Stimulated activated CD4-positive, alpha-beta T cell treated with anti-CD3 and anti-CD28 coated beads, Interleukin-1b, Interleukin-23, amount 100 ng/mL, for 4 hours (primary cell): ENCODE measurements around the gene PPCS.
"Not testable (repeated sequence)": the region's sequence is repeated elsewhere in the genome, so short reads cannot be mapped to it uniquely, and the experiment has no call there.

Experiments
- DNase-seq, 2 donors: peaks; one replicate each; pipeline ENCODE4 v3.0.0-alpha.2; 2020; ENCODE audit warnings: low read depth in 2 of 2

PPCS gene

DNA sequence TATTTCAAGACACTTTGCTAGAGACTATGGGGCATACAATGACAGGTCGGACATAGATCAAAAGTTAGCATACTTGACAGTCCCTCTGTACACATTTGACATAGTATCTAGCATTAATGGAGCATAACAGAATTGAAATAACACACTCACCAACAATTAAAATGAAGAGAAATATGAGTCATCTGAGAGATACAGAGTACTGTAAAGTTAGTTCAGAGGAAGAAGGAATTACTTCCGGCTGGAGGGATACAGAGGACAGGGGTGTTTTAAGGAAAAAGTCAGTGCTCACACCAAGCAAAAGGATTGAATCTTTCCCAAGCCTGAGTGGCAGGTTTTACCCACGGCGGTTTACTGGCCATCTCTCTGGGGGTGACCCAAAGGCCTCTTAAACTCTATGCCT is 3.0 kb upstream of the PPCS start:
- no peak for DNase-seq

DNA sequence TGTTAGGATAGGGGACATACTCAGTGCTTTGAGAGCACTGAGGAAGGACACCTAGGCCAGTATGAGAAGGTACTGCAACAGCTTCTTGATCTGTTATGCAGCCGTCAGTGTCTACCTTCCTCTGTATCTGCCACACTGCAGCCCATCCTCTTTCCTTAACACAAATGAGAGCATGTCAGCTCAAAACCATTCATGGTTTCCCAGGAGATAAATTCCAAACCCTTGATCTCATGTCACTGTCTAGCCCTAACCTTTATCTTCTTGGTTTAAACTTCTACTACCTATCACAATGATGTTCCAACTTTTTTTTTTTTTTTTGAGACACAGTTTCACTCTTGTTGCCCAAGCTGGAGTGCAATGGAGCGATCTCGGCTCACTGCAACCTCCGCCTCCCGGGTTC is 1.9 kb upstream of the PPCS start:
- DNase-seq, result no peak

DNA sequence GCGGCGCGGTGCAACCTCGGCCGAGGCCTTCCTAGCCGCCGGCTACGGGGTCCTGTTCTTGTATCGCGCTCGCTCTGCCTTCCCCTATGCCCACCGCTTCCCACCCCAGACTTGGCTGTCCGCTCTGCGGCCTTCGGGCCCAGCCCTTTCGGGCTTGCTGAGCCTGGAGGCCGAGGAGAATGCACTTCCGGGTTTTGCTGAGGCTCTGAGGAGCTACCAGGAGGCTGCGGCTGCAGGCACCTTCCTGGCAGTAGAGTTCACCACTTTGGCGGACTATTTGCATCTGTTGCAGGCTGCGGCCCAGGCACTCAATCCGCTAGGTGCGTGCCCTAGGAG is 379 bp downstream of the PPCS start:
- peak; percentile 33 to 41 for DNase-seq

DNA sequence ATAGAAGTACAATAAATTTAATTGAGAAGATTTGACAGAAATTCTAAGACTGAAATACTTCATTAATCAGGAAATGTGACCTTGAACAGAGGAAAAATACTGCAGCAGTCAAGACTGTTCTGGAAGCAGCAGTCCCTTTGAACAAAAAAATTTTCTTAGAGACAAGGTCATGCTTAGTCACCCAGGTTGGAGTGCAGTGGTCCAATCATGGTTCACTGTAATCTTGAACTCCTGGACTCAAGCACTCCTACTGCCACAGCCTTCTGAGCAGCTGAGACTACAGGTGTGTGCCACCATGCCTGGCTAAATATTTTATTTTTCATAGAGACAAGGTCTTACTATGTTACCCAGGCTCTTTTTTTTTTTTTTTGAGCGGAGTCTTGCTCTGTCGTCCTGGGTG is 4.9 kb downstream of the PPCS start:
- DNase-seq, result no peak

DNA sequence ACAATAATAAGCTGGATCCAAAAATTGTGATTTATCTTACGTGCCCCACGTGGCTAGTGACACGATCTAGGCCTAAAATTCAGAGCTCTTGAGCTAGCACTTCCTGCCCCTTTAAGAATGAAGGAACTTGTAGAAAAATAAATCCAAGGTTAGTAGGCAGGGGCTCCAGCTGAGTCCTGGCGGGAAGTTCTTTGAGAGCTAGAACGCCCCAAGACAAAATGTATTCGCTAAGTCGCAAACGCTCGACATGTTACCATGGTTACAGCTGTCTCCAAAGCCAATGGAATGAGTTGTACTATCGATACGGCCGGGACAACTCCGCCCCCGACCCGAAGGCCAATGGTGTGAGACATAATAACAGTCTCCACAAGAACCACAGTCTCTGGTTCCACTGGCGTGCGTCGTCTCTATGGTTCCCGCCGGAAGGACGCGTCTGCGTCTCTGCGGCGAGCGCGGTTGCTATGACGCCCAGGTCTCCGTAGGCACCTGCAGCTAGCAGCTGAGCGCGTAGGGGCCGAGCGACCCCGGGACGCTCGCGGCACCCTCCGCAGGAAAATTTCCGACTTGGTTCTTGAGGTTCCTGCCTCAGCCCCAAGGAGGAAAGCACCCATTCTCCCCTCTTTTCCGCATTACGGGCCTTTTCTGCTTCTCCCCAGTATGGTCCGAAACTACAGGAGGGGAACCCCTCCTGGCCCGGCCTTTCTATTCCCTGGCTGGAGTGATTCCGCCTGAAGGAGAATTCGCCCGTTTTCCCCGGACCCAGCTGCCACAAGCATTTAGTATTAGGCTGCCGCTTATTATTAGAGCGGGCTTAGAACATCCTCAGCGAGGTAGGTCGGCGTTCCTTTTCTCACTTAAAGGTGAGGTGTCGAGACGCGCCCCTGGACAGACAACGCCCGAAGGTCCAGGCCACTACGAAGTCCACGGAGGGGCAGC is 6.8 kb downstream of the PPCS start, which contains the start of gene CCDC30:
Gene CCDC30, plus strand, starts transcription at position 459 of the 936 bp plus-strand sequence. CDS start 17,266 bp downstream, outside the sequence.
- peak; percentile 84 to 90 for DNase-seq

DNA sequence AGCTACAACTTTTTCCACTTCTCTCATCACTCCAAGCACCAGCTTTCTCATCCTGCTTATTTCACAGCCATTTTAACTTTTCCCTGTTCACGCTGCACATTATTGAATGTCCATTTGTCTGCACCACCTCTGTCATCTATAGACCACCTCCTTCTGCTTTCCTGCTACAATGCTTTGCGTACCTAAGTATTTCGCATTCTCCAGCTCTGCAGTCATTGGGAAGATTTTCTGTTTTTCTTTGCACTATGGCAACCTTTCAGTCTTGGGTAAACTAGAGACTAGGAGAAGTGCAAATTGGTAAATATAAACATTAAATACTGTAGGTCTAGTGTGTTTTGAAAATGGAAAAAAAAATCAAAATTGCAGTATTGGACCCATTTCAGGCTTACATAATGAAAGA is 7.6 kb downstream of the PPCS start:
- DNase-seq, result no peak

DNA sequence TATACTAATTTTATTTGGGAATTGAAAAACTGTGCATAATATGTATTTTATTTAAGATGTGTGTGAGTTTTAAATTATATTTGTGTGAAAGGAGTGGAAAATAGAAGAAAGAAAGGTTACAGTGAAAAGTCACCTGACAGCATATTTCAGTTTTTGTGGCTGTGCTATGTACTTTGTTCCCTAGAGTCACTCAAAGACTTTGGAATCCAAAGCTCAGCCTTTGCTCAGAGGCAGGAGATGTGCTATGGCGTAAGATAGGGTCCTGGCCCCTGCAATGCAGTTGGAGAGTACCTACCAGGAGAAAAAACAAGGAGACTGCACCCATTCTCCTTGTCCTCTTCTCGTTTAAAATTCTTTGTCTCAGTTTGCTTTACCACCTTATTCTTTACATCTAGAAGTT is 9.7 kb downstream of the PPCS start:
- no peak for DNase-seq

DNA sequence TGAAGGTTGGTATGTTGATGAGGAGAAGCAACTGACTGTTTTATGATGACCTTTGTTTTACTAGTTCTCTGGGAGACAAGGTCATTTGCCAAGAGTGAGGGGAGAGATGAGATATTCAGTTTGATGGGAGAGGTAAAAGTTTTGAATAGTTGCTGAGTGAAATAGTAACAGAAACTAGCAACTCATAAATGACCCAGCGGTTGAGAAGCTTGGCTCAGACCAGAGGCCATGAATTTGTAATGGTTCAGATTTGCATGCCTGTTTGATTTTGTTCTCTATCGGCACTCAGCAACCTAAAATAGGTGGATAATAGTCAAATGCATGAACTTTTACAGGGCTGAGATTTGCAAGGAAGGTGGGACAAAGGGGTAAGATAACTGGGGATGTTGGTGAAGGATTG is 13.4 kb downstream of the PPCS start:
- DNase-seq, result no peak

DNA sequence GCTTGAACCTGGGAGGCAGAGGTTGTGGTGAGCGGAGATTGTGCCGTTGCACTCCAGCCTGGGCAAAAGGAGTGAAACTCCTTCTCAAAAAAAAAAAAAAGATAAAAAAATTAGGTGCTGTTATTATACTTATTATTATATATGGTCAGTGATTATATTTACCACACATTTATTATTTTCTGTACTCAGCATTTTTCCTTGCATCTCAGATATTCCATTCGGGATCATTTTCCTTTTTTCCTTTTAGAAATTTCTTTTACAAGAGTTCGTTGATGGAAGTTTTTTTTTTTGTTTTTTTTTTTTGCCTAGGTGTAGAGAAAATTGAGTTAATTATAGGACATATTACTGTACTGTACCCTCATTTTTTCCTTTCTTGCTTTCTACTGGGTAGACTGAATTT is 20.3 kb downstream of the PPCS start:
- DNase-seq, result no peak

DNA sequence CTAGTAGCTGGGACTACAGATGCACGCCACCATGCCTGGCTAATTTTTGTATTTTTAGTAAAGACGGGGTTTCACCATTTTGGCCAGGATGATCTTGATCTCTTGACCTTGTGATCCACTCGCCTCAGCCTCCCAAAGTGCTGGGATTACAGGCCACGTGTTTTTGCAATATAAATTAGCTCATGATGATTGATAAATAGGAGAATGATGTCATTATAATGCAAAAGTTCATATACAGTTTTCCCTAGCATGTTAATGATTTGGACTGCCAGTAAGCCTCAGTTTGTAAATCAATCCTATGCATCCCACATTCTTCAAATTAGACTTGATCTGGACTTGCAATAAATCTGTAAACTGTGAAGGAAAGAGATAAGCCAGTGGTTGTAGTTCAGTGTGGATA is 21.0 kb downstream of the PPCS start:
- not testable (repeated sequence) for DNase-seq

DNA sequence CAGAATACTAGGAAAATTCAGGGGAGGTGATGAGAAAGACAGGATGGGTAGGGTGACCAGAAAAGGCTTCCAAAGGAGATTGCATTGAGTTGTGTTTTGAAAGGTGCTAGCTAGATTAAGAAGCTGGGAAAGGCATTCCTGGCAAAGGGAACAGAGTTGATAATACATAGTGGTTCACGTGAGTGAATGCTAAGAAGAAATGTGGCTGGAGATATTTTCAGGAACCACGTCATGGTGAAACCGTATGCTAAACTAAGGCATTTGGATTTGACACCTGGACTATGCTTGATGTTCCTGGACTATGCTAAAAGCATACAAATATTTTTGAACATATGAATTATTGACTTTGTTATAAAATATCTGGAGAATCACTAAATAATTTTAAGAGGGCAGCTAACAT is 21.4 kb downstream of the PPCS start:
- DNase-seq, result no peak

DNA sequence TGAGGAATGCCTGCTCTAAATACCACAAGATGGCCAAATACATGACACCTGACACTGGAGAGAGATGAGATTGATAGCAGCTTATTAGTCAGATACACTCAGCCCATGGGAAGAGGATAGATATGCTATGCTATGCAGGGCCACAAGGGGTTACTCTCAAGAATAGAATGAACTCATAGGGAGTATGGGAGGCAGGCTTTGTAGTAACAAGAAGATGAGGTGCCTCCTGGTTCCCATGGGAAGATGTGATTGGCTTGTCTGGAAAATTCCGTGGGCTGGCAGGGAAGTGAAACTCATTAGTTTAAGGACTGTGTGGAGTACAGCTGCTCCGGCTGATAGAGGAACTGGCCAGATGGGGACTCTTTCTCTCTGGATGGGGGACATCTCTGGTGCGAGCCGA is 23.3 kb downstream of the PPCS start:
- DNase-seq, result no peak

DNA sequence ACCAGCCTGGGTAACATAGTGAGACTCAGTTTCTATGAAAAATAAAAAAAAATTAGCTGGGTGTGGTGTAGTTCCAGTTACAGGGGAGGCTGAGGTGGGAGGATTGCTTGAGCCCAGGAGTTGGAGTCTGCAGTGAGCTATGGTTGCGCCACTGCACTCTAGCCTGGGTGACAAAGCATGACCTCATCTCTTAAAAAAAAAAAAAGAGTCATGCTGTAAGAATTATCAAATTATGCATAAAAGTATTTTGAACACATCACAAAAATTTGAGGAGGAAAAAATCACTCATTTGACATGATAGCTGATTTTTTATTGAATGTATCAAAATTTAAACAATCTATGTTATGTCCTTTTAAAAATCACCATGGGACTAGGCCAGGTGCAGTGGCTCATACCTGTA is 24.6 kb downstream of the PPCS start:
- no peak for DNase-seq

DNA sequence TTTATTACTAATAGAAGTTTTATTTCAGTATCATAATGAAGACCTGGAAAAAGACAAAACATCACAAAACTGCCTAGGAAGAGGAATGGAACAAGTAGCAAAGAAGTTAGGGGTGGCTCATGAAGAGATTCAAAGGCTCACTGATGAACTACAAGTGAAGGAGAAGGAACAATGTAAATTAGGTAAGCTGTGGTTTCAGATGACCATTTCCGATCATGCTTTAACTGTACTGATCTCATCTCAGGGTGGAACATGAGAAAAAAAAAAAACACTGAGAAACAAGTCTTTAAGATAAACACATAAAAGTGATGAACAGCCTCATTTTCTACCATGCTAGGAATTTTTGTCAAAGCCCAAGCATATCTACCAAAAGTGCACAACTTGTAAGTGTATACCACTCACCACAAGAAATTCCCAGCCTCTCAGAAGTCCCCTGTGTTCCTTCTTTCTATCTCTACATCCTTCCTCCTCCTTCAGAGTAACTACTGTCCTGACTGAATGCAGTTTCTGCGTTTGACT is 26.4 kb downstream of the PPCS start:
- no peak for DNase-seq

DNA sequence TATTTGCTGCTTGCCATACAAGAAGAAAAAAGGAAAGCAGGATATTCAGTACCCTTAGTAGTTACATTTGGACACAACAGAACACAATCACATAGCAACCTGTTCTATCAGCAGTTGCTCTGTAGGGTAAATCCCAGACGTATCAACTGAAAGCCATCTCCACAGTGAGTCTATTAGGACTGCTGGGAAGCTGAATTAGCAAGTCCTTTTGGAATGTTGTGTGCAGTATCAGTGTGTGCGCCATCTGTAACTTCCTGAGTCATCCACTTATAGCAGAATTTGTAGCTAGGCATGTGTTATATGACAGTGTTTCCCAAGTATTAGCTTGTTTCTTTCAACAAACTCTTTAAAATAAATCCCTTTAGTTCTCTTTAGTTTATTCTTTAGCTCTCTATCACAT is 28.0 kb downstream of the PPCS start:
- no peak for DNase-seq

DNA sequence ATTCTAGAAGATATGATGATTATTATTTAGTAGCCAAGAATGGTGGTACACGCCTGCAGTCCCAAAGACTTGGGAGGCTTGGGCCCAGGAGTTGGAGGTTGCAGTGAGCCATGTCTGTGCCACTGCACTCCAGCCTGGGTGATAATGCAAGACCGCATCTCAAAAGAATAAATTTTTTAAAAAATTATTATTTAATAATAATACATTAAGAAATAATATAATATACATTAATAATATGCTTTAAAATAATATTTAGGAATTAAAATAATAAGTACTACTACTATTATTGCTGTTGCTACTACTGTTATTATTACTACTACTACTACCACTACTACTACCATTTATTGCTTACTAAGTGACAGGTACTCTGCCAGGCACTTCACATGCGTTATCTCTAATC is 33.9 kb downstream of the PPCS start:
- no peak for DNase-seq

DNA sequence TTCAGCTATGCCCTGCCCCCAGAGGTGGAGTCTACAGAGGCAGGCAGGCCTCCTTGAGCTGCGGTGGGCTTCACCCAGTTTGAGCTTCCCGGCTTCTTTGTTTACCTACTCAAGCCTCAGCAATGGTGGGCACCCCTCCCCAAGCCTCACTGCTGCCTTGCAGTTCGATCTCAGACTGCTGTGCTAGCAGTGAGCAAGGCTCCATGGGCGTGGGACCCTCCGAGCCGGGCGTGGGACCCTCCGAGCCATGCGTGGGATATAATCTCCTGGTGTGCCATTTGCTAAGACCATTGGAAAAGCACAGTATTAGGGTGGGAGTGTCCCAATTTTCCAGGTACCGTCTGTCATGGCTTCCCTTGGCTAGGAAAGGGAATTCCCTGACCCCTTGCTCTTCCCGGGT is 45.7 kb downstream of the PPCS start:
- DNase-seq, result not testable (repeated sequence)

DNA sequence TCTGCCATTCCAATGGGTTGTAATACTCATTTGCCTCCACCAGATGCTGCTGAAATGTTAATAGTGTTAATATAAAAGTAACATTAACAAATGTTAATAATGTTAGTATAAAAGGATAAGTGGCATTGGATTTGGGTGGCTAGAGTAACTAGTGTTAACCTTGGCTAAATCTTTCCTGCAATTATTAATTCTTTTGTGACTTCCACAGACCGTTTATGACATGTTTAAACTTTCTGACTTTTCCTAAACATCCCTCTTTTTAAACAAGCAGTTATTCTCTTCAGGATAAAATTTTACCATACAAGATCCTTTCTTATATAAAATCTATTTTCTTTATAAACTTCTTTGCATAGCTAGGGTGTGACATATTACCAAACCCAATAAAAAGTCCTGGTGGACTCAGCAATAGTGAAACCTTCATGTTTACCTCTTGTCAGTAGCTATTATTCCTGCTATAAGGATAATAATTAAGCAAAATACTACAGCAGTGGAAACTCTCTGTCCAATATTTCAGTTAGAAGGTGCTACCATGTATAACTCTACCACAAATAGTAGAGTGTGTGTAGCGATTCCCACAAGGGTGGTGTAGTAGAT is 48.3 kb downstream of the PPCS start:
- no peak for DNase-seq

DNA sequence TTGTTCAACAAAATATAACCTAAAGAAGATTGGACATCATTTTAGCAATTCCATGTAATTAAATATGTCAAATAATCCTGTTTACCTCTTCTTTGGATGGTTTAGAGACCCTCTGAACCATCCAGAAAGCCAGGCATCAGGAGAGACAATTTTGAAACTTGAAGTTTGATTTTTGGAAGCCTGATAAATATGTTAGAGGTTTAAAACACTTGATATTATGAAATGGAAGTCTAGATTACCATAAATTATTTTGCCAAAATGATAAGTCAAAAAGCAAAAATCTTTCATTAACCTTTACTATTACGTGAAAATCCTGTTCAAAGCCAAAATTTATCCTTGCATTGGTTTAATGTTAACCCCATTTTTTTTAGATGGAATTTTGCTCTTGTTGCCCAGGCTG is 50.2 kb downstream of the PPCS start:
- no peak for DNase-seq
